HG03045 (cell line): ENCODE measurements around the gene HSD17B2.
"Not testable (repeated sequence)": the region's sequence is repeated elsewhere in the genome, so short reads cannot be mapped to it uniquely, and the experiment has no call there.

Experiments used
- ATAC-seq: cut with Tn5 transposase; IDR thresholded peaks from one replicate; pipeline ENCODE4 v1.9.1; 2021; ENCODE audit warnings: mild to moderate bottlenecking, moderate library complexity; ENCODE audit not compliant: unreplicated experiment

Gene HSD17B2

GRCh38 chr16:82034981-82035612, at the start of gene HSD17B2:
Gene HSD17B2 (plus strand): TSS chr16:82035253. CDS start chr16:82035425, 172 bp downstream.
- no peak for ATAC-seq

- ATAC-seq: no peak
These were observed 47.9 kb upstream of the HSD17B2 start for GRCh38 chr16:81987121-81987520.

- ATAC-seq: no peak
These were observed 47.3 kb upstream of the HSD17B2 start for GRCh38 chr16:81987706-81988105.

- ATAC-seq: no peak
These were observed 42.2 kb upstream of the HSD17B2 start for GRCh38 chr16:81992859-81993258.

GRCh38 chr16:81994485-81994884, 40.6 kb upstream of the HSD17B2 start:
- no peak for ATAC-seq

GRCh38 chr16:81995651-81996050, 39.4 kb upstream of the HSD17B2 start:
- no peak for ATAC-seq

- ATAC-seq: no peak
These were observed 38.2 kb upstream of the HSD17B2 start for GRCh38 chr16:81996664-81997509.

GRCh38 chr16:81997738-81998137, 37.3 kb upstream of the HSD17B2 start:
- no peak for ATAC-seq

GRCh38 chr16:82002831-82003230, 32.2 kb upstream of the HSD17B2 start:
- no peak for ATAC-seq

GRCh38 chr16:82004601-82005000, 30.5 kb upstream of the HSD17B2 start:
- ATAC-seq: no peak

- no peak for ATAC-seq
These were observed 29.8 kb upstream of the HSD17B2 start for GRCh38 chr16:82005027-82005830.

GRCh38 chr16:82006036-82006435, 29.0 kb upstream of the HSD17B2 start:
- no peak for ATAC-seq

- ATAC-seq: no peak
These were observed 27.9 kb upstream of the HSD17B2 start for GRCh38 chr16:82007189-82007588.

GRCh38 chr16:82008957-82009592, 26.0 kb upstream of the HSD17B2 start:
- ATAC-seq: no peak

- ATAC-seq: not testable (repeated sequence)
These were observed 25.3 kb upstream of the HSD17B2 start for GRCh38 chr16:82009789-82010188.

- no peak for ATAC-seq
These were observed 24.4 kb upstream of the HSD17B2 start for GRCh38 chr16:82010649-82011048.

- ATAC-seq: peak; percentile 87
These were observed 23.8 kb upstream of the HSD17B2 start, which contains the start of gene SDR42E1 for GRCh38 chr16:82011199-82011641. Gene SDR42E1 (minus strand): TSS chr16:82011470. CDS start chr16:82000858, 10,612 bp downstream.

GRCh38 chr16:82013139-82013538, 21.9 kb upstream of the HSD17B2 start:
- no peak for ATAC-seq

- ATAC-seq: no peak
These were observed 18.8 kb upstream of the HSD17B2 start for GRCh38 chr16:82016263-82016662.

GRCh38 chr16:82016964-82017363, 18.1 kb upstream of the HSD17B2 start:
- no peak for ATAC-seq
